ENCODE results near the gene MALSU1.

GRCh38 chr7:23298885-23299769 is at the start of gene MALSU1:
- TF ChIP-seq CTCF (IDR thresholded peaks at IDR 0.05; ENCODE audit: low read length) (no peak), EZH2 (IDR thresholded peaks at IDR 0.05; ENCODE audit: borderline replicate concordance, low read length) (no peak)
